ENCODE results near the gene CNDP1.
"Not testable (repeated sequence)": the region's sequence is repeated elsewhere in the genome, so short reads cannot be mapped to it uniquely, and the experiment has no call there.

The CNDP1 gene

GRCh38 chr18:74534150-74534969, at the start of gene CNDP1:
Gene CNDP1, plus strand, starts transcription at chr18:74534500. Its CDS starts 168 bp downstream, at chr18:74534668.
- DNase-seq (ENCODE audit: extremely low read depth in 1 of 2, low read depth in 1 of 2): no peak

- no peak for DNase-seq (ENCODE audit: extremely low read depth in 1 of 2, low read depth in 1 of 2)
Measured at GRCh38 chr18:74486119-74486849, 48.0 kb upstream of the CNDP1 start.

GRCh38 chr18:74488354-74488753, 45.9 kb upstream of the CNDP1 start:
- DNase-seq (ENCODE audit: extremely low read depth in 1 of 2, low read depth in 1 of 2): no peak

- no peak for DNase-seq (ENCODE audit: extremely low read depth in 1 of 2, low read depth in 1 of 2)
Measured at GRCh38 chr18:74488864-74489263, 45.4 kb upstream of the CNDP1 start.

GRCh38 chr18:74489676-74490075, 44.6 kb upstream of the CNDP1 start:
- DNase-seq (ENCODE audit: extremely low read depth in 1 of 2, low read depth in 1 of 2): no peak

GRCh38 chr18:74492259-74492658, 42.0 kb upstream of the CNDP1 start:
- DNase-seq (ENCODE audit: extremely low read depth in 1 of 2, low read depth in 1 of 2): no peak

GRCh38 chr18:74493689-74494088, 40.6 kb upstream of the CNDP1 start:
- DNase-seq (ENCODE audit: extremely low read depth in 1 of 2, low read depth in 1 of 2): peak; percentile 17 to 37

- DNase-seq (ENCODE audit: extremely low read depth in 1 of 2, low read depth in 1 of 2): no peak
Measured at GRCh38 chr18:74494514-74494913, 39.8 kb upstream of the CNDP1 start.

GRCh38 chr18:74495581-74496507, 38.5 kb upstream of the CNDP1 start, which contains the start of gene CNDP2:
Gene CNDP2, plus strand, starts transcription at chr18:74496363. Its CDS starts 3,611 bp downstream, at chr18:74499974.
- peak; percentile 97 to 99 for DNase-seq (ENCODE audit: extremely low read depth in 1 of 2, low read depth in 1 of 2)

GRCh38 chr18:74496508-74497323, 37.6 kb upstream of the CNDP1 start:
- DNase-seq (ENCODE audit: extremely low read depth in 1 of 2, low read depth in 1 of 2): peak; percentile 4 to 7

- DNase-seq (ENCODE audit: extremely low read depth in 1 of 2, low read depth in 1 of 2): no peak
Measured at GRCh38 chr18:74497324-74497676, 37.0 kb upstream of the CNDP1 start.

GRCh38 chr18:74497778-74498177, 36.5 kb upstream of the CNDP1 start:
- DNase-seq (ENCODE audit: extremely low read depth in 1 of 2, low read depth in 1 of 2): no peak

GRCh38 chr18:74498712-74499627, 35.3 kb upstream of the CNDP1 start:
- DNase-seq (ENCODE audit: extremely low read depth in 1 of 2, low read depth in 1 of 2): peak; percentile 59 to 68

- peak in 1 of 2 donors; percentile 13 for DNase-seq (ENCODE audit: extremely low read depth in 1 of 2, low read depth in 1 of 2)
Measured at GRCh38 chr18:74499633-74500032, 34.7 kb upstream of the CNDP1 start.

GRCh38 chr18:74500372-74500771, 33.9 kb upstream of the CNDP1 start:
- no peak for DNase-seq (ENCODE audit: extremely low read depth in 1 of 2, low read depth in 1 of 2)

GRCh38 chr18:74500774-74501173, 33.5 kb upstream of the CNDP1 start:
- not testable (repeated sequence) for DNase-seq (ENCODE audit: extremely low read depth in 1 of 2, low read depth in 1 of 2)

GRCh38 chr18:74501386-74501785, 32.9 kb upstream of the CNDP1 start:
- DNase-seq (ENCODE audit: extremely low read depth in 1 of 2, low read depth in 1 of 2): no peak

GRCh38 chr18:74503137-74503536, 31.2 kb upstream of the CNDP1 start:
- no peak for DNase-seq (ENCODE audit: extremely low read depth in 1 of 2, low read depth in 1 of 2)

GRCh38 chr18:74505776-74506175, 28.5 kb upstream of the CNDP1 start:
- no peak for DNase-seq (ENCODE audit: extremely low read depth in 1 of 2, low read depth in 1 of 2)

Measured in activated CD8-positive, alpha-beta memory T cell treated with anti-CD3 and anti-CD28 coated beads for 1 hour (primary cell).